Amniotic epithelial cell (primary cell): ENCODE data around the gene MPEG1.

Experiments
- DNase-seq: peaks from one replicate; pipeline ENCODE4 v3.0.0-alpha.2; 2010; ENCODE audit warnings: low read depth

The MPEG1 gene

DNA sequence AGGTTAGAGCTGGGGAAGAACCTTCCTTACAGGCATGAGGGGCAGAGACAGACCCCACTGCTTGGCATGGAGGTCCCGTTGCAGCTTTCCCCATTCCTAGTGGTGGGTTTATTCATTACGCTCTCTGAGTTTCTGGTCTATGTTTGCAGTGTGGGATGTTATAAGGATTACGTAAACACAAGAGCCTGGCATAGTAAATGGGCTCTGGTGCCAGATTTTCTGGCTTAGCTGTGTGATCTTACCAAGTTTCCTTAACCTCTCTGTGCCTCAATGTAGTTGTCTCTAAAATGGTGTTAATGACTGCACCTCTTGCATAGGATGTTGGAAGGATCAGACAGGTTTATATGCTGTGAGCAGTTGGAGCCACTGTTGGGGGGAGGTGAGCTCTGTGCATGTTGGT lies 25.7 kb downstream of the MPEG1 start:
- no peak for DNase-seq

DNA sequence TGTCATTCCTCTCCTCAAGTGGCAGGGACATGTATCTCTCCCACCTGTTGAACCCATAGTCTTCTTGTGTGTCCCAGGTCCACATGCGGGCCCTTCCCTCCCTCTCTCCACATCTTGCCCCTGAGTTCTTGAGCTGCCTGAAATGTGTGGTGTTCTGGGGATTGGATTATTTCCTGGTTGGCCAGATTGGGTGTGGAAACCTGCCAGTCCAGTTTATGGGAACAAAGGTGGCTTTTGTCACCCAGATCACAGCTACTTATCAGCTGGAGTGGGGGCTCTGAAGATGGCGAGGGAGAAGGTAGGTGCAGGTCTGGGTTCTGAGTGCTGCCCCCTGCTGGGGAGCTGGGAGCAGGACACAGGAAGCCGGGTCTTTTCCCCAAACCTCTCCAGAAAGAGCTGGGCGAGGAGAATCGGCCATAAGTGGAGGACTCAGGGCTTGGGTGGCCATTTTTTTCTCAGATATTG lies 26.6 kb downstream of the MPEG1 start:
- peak; percentile 19 for DNase-seq

DNA sequence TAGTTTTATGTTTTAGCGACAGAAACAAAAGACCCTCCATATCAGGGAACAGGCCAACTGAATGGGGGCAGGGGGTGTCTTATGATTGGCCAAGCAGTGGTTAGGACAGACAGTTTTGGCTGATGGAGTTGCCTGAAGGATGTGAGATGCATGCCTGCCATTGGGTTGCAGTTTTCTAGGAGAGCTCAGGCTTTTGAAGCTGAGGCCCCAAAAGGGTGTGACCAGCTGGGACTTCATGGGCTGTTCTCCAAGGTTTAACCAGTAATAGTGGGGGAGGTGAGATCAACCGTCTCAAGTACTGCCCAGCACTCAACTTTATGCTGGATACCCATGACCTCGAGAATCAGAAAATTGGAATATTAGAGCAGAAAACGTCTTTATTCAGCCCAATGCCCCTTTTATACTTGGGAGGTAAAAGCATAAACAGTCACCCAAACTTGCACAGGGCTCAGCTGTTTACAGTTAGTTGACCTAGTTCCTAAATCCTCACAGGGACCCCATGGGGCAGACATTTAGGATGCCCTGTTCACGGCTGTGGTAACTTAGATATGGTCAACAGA lies 27.3 kb downstream of the MPEG1 start:
- DNase-seq: no peak

DNA sequence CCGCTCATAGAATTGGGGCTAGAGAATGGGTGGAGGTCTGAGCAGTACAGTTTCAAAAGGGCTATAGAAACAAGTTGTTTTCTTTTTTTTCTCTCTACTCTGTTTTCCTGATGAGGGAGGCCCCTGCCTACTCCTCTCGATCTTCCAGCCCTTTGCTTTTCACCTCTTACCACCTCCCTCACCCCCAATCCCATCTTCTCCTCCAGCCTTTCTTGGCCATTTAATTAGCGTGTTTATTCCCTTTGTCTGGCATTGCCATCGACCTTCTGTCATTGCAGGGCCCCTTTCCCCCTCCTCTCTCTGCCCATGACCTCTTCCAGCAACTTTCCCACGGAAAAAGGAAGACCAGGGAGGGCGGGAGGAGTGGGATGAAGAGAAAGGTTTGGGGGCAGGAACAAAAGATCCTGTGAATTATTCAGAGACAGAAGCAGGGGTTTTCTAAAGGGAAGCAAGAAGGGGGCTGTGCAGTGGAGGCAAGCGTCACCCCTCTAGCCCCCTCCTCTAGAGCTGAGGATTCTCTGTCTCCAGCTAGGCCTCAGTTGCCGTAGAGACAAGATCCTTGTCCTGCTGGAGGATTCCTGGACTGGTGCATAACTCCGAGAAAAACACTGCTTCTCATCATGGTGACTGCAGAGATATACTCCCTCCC lies 27.9 kb downstream of the MPEG1 start:
- DNase-seq: no peak

DNA sequence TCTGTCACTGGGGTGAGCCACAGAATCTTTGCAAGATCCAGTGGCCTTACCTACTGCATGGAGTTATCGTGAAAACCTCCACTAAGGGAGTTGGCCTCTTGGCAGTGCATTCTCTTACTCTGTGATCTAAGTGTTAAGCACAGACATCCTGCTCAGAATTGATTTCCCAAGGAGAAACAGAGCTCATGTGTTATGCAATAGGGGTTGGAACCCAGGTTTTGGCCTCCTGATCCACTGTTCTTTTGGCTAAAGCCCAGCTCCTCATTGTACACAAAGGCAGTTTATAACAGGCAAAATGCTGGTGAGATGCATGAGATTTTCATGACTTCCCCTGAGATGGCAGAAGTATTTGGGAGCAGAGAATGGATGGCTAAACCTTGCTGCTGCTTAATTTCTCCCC lies 29.0 kb downstream of the MPEG1 start:
- peak; percentile 74 for DNase-seq

DNA sequence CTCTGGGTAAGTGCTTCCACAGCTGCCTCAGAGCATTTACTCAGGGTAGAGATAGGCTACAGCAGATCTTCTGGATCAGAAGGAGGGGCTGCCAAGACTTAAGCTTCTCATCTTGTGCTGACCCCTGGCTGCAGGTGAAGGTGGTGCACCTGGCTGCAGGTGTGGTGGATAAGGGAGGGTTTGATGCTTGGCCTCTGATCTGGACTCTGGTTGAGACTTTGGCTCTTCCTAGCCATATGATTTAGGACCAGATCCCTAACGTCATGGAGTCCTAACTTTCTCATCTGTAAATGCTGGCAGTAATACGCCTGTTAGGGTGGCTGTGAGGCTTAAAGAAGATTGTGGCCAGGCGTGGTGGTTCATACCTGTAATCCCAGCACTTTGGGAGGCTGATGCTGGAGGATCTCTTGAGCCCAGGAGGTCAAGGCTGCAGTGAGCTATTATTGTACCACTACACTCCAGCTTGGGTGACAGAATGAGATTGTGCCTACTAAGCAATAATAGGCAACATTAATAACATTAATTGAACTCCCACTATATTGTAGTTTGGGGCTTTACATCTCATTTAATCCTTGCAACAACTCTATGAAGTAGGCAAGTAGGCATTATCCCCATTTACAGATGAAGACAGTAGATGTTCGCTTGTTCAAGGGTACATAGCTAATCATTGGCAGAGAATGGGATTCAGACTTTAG lies 30.1 kb downstream of the MPEG1 start:
- DNase-seq: no peak

DNA sequence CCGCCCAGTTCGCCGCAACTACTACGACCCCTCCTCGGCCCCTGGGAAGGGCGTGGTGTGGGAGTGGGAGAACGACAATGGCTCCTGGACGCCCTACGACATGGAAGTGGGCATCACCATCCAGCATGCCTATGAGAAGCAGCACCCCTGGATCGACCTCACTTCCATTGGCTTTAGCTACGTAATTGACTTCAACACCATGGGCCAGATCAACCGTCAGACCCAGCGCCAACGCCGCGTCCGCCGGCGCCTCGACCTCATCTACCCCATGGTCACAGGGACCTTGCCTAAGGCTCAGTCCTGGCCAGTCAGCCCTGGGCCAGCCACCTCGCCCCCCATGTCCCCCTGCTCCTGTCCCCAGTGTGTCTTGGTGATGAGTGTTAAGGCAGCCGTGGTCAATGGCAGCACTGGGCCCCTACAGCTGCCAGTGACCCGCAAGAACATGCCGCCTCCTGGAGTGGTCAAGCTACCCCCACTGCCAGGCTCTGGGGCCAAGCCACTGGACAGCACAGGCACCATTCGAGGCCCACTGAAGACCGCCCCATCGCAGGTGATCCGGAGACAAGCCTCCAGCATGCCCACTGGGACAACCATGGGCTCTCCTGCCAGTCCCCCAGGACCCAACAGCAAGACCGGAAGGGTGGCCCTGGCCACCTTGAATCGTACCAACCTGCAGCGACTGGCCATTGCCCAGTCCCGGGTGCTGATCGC lies 30.8 kb downstream of the MPEG1 start:
- DNase-seq: no peak

DNA sequence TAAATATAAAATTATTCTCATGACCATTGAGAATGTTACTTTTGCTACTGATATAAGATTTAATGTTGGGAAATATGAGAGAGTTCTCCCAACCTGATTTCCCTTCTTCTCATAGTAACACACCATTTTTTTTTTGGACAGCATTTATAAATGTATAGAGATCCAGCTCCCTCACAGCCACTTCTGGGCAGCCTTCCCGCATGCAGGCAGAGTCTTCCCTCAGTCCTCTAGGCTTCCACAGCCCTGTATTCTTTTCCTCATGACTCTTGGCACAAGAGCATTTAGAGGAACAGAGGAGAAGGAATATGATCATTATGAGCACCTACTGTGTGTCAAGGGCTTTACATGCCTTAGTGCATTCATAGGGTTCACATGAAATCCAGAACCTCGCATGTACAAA lies 31.8 kb downstream of the MPEG1 start:
- no peak for DNase-seq

DNA sequence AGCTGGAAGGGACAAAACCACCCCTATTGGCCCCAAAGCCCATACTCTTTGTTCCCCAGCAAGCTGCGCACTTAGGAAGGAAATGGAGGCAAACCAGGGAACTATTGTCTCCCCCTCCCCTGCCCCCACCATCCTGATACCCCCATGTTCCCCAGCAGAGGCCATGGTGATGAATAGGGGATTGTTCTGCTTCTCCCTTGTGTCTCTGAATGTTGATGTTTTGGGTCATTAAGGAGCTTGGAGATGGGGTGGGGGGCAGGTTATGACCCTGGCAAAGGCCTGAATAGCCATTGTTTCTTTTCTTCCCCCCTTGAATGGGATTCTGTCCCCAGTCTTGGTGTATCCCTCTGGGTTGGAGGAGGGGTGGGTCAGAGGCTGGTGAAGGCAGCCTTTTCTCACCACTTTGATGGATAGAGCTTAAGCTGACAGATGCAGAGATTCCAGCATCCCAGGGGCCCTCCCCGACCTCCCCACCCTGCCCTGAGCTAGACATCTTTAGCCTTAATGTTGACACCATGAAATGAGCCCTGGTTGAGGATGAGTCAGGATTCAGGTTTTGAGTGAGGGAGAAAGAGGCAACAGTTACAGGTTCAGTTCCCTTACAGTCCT lies 32.5 kb downstream of the MPEG1 start:
- no peak for DNase-seq

DNA sequence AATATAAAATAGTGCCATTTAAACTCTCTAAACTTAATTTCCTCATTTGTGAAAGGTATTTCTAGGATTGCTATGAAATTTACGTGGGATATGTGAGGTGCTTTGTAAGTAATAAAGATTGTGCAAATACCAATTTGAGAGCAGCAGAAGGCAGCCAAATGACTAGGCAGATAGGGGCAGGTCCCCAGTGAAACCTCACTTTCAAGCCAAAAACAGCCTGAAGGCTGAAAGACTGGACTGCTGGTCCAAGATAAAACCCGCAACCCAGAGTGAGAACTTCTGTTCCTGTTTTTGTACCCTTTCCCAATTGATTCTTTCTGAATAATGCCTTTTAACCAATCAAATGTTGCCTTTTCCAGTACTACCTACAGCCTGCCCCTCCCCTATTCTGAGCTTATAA lies 33.6 kb downstream of the MPEG1 start:
- no peak for DNase-seq

DNA sequence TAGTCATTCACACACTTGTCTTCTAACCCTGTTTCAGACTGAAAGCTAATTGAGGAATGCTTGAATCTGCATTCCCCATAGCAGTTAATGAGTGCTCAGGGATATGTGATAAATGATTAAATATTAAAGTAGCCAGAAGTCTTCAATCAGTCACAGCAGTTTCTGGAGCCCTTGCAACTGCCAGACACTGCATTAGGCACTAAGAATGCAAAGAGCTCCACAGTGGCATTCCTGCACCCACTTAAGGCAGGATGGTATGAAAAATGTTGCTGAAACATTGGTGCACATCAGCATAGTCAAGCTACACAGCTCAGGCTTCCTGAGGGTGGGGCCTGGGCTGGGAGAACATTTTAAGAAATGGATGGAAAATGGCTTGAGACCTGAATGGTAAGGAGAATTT lies 34.3 kb downstream of the MPEG1 start:
- DNase-seq: no peak

DNA sequence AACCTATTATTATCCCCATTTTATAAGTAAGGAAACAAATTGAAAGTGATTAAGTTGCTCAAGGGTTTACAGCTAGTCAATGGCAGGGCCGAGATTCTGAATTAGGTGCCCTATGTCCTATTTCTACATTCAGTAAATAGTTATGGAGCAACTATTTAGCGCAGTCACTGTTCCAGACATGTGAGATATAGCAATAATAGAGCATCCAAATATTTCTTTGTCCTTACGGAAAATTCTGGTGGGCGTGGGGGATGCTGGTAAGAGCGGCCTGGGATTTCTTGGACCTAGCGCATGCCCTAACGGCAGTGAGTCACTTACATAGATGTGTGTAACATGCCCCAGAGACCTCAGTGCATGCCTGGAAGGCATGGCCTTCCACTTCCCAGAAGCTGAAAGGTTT lies 36.4 kb downstream of the MPEG1 start:
- DNase-seq: peak; percentile 66

DNA sequence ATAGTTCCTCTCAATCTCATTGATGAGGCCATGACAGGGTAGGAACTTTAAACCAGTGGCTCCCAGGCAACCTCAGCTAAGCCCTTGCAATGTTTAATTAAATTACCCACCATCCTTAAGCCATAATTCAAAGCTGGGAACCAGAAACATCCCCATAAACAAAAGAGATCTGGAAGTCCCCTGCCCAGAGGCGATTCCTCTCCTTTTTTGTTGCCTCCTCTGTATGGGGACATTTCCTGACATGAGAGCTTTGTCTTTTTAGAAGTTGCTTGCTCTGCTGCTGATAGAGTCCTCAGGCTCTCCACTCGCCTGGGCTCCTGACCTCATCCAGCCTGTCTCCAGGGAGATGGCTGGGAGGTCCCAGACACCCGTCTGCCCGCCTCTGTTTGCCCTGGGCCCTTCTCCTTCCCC lies 37.6 kb downstream of the MPEG1 start:
- DNase-seq: no peak

DNA sequence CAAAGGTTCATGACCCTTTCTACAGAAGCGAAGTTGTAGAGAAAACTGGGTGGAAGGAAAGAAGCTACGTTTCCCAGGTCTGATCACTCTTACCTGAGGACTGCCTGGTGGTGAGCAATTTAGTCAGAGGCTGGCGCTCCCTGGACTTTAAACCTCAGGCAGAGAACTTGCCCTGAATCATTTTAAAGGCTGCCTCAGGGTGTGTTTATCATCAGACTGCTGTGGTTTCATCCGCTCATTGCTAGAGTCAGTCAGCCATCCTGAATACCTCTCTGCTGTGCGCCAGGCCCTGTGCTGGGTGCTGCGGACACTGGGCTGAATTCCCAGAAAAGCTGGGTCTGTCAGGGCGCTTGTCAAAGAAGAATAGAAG lies 38.1 kb downstream of the MPEG1 start:
- DNase-seq: peak; percentile 83

DNA sequence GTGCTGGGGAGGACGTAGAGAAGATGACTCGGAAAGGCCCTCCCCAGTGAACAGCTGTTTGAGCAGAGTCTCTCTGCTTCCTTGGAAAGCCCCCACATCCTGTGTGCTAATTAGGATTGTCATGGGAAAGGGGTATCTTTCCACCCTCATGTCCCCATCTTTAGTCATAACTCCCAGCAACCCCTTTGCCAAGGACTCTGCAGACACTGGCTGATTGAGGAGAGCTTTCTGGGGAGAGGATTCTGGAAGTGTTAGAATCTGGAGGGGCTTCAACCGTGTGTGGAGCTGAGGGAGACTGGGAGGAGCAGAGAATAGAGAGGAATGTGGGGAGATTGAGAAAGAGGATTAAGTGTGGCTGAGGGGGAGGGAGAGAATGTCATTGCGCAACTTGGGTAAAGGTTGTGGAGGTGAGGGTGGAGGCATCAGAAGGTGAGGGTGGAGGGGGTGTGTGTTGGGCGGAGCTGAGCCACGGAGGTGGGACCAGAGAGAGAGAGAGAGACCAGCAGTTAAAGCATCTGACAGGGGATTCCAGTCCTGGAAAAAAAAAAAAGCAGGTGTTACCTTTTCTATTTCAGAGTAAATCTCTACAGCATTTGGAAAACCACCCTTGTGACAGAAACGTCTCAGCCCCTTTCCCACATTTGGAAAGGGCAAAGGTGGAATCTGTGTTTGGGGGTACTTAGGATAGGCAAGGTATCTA lies 38.6 kb downstream of the MPEG1 start:
- DNase-seq: peak; percentile 88

DNA sequence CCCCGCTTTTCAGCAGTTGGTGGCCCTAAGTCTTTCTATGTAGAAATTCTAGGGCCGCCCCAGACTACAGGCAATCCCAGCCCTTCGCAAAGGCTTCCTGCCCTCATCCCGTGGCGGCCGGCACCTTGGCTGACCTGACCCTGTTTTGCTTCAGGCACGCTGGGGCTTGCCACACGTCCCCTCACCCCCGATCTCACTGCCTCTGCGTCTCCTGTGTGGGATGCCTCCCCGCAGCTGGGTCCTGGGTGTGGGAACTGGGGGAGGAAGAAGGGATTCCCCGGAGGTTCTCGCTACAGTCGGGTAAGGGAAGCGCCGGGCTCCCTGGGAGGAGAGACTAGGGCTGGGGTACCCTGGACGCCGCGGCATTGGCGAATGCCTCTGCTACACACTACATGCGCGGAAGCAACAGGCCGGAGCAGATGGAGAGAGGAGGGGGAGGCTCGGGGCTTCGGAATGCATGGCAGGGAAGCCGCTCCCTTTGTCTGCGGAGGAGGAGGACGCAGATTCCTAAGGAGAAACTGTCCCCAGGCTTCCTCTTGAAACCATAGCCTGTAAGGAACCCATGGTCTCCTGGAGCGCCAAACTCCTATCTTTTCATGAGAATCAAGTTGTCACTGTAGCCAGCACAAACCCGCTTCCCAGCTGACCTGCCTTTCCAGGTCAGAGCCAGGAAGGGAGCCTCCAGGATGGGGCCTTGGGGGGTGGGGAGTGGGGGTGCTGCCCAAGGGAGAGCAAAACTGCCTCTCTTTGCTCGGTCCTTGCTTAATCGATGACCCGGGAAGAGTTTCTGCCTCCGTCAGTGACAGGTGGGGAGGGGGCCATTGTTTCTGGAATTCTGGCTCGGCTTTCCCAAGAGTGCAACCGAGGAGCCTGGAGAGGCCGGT lies 39.4 kb downstream of the MPEG1 start:
- peak; percentile 51 for DNase-seq

DNA sequence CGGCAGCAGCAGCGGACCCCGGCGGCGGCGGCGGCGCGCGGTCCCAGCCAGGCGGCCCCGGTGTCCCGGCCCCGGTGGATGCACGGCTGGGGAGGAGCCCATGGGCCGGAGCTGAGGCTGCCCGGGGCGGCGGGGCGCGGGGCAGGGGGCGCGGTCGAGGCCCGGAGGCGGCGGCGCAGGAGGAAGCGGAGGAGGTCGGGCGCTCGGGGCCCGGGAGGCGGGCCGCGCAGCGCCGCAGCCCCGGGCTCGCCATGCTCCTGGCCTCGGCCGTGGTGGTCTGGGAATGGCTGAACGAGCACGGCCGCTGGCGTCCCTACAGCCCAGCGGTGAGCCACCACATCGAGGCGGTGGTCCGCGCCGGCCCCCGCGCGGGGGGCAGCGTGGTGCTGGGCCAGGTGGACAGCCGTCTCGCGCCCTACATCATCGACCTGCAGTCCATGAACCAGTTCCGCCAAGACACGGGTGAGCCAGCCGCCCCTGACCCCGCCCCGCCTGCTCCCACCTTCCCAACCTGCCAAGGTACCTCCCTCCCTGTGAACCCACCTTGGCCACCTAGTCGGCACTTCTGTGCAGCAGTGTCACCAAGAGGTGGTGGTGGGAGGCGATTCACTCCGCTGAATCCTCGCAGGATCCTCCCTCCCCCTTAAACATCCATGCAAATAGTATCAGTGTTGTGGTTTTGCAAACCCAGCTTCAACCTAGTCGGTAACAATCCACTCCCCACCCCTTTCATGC lies 40.2 kb downstream of the MPEG1 start:
- DNase-seq: peak; percentile 45

DNA sequence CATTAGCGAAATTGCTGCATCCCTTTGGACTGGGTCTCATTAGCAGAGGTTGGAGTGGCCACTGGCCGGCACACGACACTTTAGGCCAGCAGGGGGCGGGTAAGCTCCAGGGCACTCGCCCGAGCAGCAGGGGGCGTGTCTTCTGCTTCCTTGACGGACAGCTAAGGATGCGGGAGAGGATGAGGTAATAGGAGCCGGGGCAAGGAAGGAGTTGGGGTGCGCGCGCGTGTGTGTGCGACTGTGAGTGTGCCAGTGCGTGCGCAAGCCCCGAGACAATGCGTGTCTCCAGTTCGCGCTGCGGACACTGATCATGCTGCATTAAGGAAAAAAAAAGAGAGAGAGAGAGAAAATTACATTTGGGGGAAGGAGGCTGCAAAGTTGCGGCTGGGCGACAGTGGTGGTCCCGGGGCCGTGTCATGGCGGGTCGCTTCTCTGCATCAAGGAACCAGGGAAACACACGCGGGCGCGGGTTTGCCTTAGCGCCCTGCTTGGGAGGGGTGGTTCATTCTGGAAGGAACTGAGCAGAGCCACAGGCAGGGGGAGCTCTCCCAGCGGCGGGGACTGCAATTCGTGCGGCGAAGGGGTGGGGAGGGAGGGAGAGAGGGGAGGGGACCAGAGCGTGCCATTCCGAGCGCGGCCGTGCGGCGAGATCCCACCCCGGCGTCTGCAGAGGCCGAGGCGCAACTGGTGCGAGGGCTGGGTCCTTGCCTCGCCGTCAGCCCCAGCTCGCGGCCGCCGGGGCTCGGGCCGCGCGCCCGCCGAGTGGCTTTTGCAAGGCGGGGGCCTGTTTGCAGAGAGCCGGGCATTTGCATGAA lies 41.0 kb downstream of the MPEG1 start, which contains the start of gene DTX4:
TSS of gene DTX4 (plus strand) at position 625 of the 815 bp plus-strand sequence. CDS start 464 bp downstream, outside the sequence.
- DNase-seq: peak; percentile 85

DNA sequence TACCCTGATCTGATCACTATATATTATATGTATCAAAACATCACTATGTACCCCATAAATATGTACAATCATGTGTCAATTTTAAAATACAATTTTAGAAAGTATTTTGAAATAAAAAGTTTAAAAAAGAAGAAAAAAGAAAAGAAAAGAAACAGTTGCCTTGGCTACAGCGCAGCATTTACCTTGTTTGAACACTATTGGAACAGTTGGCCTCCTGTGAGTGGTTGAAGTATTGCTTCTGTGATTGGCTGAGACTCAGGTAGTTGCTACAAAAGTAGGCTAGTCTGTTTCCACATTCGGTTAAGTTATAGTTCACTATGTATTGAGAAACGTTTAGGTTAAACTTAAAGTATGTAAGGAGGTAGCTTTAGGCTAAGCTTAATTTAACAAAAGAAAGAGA lies 48.7 kb downstream of the MPEG1 start:
- no peak for DNase-seq
